PC-3 (cell line): ENCODE results near the gene GOLGA8H.
"Not testable (repeated sequence)": the region's sequence is repeated elsewhere in the genome, so short reads cannot be mapped to it uniquely, and the experiment has no call there.

ENCODE experiments used
- CTCF ChIP-seq: fragments of 300-600 bp; sonication (generic); conservative IDR thresholded peaks from 2 replicates; pipeline ENCODE4 v1.5.1; 2017; ENCODE audit warnings: antibody characterized with exemption, low read depth, mild to moderate bottlenecking, low read length
- EZH2 ChIP-seq: fragments of 300-600 bp; sonication (generic); IDR thresholded peaks from one replicate; pipeline ENCODE4 v1.6.1; 2017; ENCODE audit warnings: antibody characterized with exemption, mild to moderate bottlenecking, low read length; ENCODE audit not compliant: unreplicated experiment
- EZH2phosphoT487 ChIP-seq: fragments of 300-600 bp; sonication (generic); IDR thresholded peaks from 2 replicates; pipeline ENCODE4 v1.6.1; 2018; ENCODE audit warnings: mild to moderate bottlenecking, antibody characterized with exemption, low read length, borderline replicate concordance

GRCh38 chr15:30626632-30627031, 22.8 kb downstream of the GOLGA8H start:
- not testable (repeated sequence) for TF ChIP-seq CTCF, EZH2, EZH2phosphoT487
